Karpas-422 (cell line): ENCODE measurements around the gene PIGO. TPM values are rescaled to one million over a fixed set of nuclear protein-coding genes. Genes with fewer than 3 reads are reported as not detected.
A peak's percentile ranks its signal among the peaks of the same experiment; 100 is the strongest.

ENCODE experiments used
- DNase-seq: peaks from one replicate; pipeline ENCODE4 v3.0.0-alpha.2; 2015
- H2AFZ ChIP-seq: fragments of 200-600 bp; sonication (generic); 2 replicates; pipeline ENCODE4 v1.6.1; 2014; ENCODE audit warnings: antibody characterized with exemption, low read length, mixed read lengths
- H3K27ac ChIP-seq: fragments of 200-600 bp; sonication (generic); 2 replicates; pipeline ENCODE4 v1.5.1; 2014; ENCODE audit warnings: mild to moderate bottlenecking, low read length, moderate library complexity
- H3K27me3 ChIP-seq: fragments of 200-600 bp; sonication (generic); 2 replicates; pipeline ENCODE4 v1.6.1; 2014; ENCODE audit warnings: low read length, mixed read lengths
- H3K36me3 ChIP-seq: fragments of 200-600 bp; sonication (generic); 2 replicates; pipeline ENCODE4 v1.6.1; 2014; ENCODE audit warnings: low read length, mixed read lengths; ENCODE audit not compliant: insufficient read depth
- H3K4me1 ChIP-seq: fragments of 200-600 bp; sonication (generic); 2 replicates; pipeline ENCODE4 v1.6.1; 2014; ENCODE audit warnings: mild to moderate bottlenecking, low read length, mixed read lengths
- H3K4me2 ChIP-seq: fragments of 200-600 bp; sonication (generic); 2 replicates; pipeline ENCODE4 v1.6.1; 2014; ENCODE audit warnings: low read length, low read depth, mild to moderate bottlenecking; ENCODE audit not compliant: poor library complexity, severe bottlenecking
- H3K4me3 ChIP-seq: fragments of 200-600 bp; sonication (generic); 2 replicates; pipeline ENCODE4 v1.5.1; 2014; ENCODE audit warnings: mild to moderate bottlenecking, antibody characterized with exemption, low read length, mixed read lengths
- H3K79me2 ChIP-seq: fragments of 200-600 bp; sonication (generic); 2 replicates; pipeline ENCODE4 v1.6.1; 2014; ENCODE audit warnings: mild to moderate bottlenecking, low read length, mixed read lengths
- H3K9ac ChIP-seq: fragments of 200-600 bp; sonication (generic); 2 replicates; pipeline ENCODE4 v1.6.0; 2014; ENCODE audit warnings: low read length
- H3K9me2 ChIP-seq: fragments of 200-600 bp; sonication (generic), shearing (Covaris generic); replicated peaks from 2 replicates; pipeline ENCODE4 v1.6.0; 2014; ENCODE audit warnings: mild to moderate bottlenecking, low read length, moderate library complexity; ENCODE audit not compliant: insufficient read depth
- H3K9me3 ChIP-seq: fragments of 300-700, 200-600 bp; sonication (generic); 2 replicates; pipeline ENCODE4 v1.6.1; 2014; ENCODE audit warnings: low read length, mixed read lengths
- H4K20me1 ChIP-seq: fragments of 200-600 bp; sonication (generic); 2 replicates; pipeline ENCODE4 v1.6.1; 2014; ENCODE audit warnings: mild to moderate bottlenecking, antibody characterized with exemption, low read length, low read depth; ENCODE audit not compliant: insufficient read depth
- total RNA-seq: library from RNA; depleted of rRNA; stranded (reverse); fragments of >200 nt; shearing (Covaris generic); gene quantifications from 2 replicates; pipeline ENCODE4 v1.2.3, GENCODE V29; 2014; ENCODE audit warnings: low replicate concordance

The PIGO gene
- total RNA-seq, 1 experiment from 2014 or later = 25.1 TPM

DNA sequence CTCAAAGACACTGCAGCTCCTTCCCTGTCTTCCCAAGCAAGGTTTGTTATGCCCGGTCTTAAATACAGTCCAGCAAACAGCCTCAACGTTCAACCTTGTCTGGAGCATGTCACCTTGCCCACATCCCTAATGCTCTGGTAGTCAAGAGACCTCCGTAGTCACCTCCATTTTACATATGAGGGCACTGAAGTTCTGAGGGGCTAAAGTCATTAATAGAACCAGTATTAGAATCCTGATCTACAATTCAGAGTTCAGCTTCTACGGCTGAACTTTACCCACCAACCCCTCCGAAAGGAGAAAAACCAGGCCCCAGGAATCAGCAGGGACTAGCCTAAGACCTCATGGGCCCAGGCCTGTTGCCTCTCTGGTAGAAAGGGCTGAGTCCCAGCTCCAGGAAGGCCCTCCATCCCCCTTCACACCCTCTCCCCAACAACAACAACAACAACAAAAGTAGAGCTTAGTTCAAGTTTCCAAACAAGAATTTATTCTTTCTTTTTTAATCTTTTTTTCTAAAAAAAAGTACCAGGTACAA, 7.3 kb upstream of the PIGO start:
- Histone ChIP-seq H3K9me3 (no peaks in the 10 kb centered on the region), H4K20me1 (no peaks in the 10 kb centered on the region), H3K4me3 (peak overlapping the region; percentile 77), H3K27ac (no peak overlapping the region; the same call in 1 of the 2 replicates), H2AFZ (peak overlapping the region; percentile 86; the same call in 1 of the 2 replicates), H3K4me2 (peak overlapping the region; percentile 84), H3K79me2 (peaks cover 21% of the 10 kb centered on the region), H3K27me3 (no peaks in the 10 kb centered on the region), H3K9me2 (no peaks in the 10 kb centered on the region), H3K9ac (peak overlapping the region; percentile 74), H3K36me3 (peaks cover 4% of the 10 kb centered on the region; the same call in 1 of the 2 replicates), H3K4me1 (peaks cover 21% of the 10 kb centered on the region)
- no peak for DNase-seq

DNA sequence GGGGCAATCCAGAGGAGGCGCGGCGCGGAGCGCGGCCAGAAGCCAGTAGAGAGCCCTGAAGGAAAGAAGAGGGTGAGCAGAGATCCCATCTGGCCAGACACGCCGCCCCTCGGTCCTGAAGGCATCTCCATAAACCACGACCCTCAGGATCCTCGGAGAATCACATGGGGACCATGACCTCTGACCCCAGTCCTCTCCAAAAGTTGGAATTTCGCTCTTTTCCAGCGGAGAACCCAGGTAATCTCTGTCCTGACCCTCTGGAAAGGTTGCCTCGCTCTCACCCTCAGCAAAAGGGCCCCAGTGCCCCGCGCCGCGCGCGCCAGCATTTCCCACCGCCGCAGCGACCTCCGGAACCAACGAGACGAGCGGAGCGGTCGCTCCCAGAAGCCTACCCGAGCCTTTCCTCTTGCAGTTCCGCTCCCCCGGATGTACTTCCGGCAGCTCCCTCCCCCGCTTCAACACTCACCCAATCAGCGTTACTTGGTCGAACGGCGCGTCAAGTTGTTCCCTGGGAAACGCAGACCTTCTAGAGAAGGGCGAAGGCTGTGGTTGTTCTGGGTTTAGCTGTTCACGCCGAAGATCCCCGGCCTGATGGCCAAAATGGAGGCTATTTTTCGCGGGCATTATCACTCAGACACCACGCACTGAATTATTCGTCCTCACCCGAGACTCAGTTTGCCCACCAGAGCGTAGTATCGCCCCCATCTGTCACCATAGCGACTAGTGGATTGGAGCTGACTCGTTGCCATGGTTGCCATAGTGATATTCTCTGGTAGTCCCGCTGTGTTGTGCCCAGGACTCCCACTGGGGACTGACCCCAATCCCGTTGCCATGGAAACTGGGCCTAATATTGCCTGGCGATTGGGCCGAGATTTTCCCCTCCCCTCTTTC, 6.6 kb upstream of the PIGO start, which contains the start of gene STOML2:
Gene STOML2, minus strand, starts transcription at position 363 of the 891 bp plus-strand sequence. Its CDS starts 37 bp downstream, at position 326.
- Histone ChIP-seq H3K36me3 (peaks cover 4% of the 10 kb centered on the region; the same call in 1 of the 2 replicates), H3K79me2 (peaks cover 21% of the 10 kb centered on the region), H3K9ac (peak within 1 kb of the TSS; percentile 87), H3K27ac (peak within 1 kb of the TSS; percentile 32; the same call in 1 of the 2 replicates), H3K27me3 (no peaks in the 10 kb centered on the region), H3K9me2 (no peaks in the 10 kb centered on the region), H2AFZ (peak within 1 kb of the TSS; percentile 86), H3K4me3 (peak within 1 kb of the TSS; percentile 77), H3K4me1 (peaks cover 21% of the 10 kb centered on the region), H4K20me1 (no peaks in the 10 kb centered on the region), H3K9me3 (no peaks in the 10 kb centered on the region), H3K4me2 (peak within 1 kb of the TSS; percentile 84)
- DNase-seq = peak; percentile 98

DNA sequence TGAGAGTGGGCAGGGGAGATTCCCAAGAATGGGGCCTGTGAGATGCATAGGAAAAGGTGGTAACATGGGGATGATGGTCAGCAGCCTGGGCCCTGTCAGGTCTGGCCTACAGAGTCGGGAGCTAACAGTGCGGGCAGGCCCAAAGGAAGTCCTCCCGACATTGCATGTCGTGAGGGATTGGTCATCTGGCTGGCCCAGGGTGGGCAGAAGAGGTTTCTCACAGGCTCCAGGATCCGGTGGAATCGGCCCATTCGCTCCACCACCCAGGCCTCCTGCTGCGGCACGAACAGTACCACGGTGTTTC, 6.0 kb upstream of the PIGO start:
- peaks cover 4% of the 10 kb centered on the region; the same call in 1 of the 2 replicates for H3K36me3 ChIP-seq
- H3K27me3 ChIP-seq = no peaks in the 10 kb centered on the region
- peak overlapping the region; percentile 87 for H3K9ac ChIP-seq
- H3K4me1 ChIP-seq = peaks cover 21% of the 10 kb centered on the region
- H3K9me3 ChIP-seq = no peaks in the 10 kb centered on the region
- no peaks in the 10 kb centered on the region for H4K20me1 ChIP-seq
- H3K79me2 ChIP-seq = peaks cover 21% of the 10 kb centered on the region
- H2AFZ ChIP-seq = no peak overlapping the region
- H3K9me2 ChIP-seq = no peaks in the 10 kb centered on the region
- H3K4me3 ChIP-seq = peak overlapping the region; percentile 77
- peak overlapping the region; percentile 84 for H3K4me2 ChIP-seq
- DNase-seq = no peak
- H3K27ac ChIP-seq = no peak overlapping the region

DNA sequence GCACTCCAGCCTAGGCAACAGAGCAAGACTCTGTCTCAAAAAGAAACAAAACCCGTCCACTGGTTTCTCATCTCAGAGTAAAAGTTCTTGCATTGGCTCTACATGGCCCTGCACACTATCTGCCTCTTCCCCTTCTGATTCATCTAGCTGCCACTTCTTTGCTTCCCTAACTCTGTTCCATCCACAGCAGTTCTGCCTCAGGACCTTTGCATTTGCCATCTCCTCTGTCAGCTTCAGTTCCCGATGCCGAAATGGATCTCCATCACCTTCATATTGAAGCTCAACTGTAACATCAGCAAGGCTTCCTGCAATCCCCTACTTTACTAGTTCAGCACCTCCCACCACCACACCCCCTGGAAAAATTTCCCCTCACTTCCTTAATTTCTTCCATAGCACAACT, 1.2 kb upstream of the PIGO start:
- peaks cover 36% of the 10 kb centered on the region for H3K79me2 ChIP-seq
- H4K20me1 ChIP-seq = no peaks in the 10 kb centered on the region
- H3K9me3 ChIP-seq = no peaks in the 10 kb centered on the region
- no peak overlapping the region for H2AFZ ChIP-seq
- H3K27ac ChIP-seq = no peak overlapping the region
- no peak overlapping the region for H3K4me3 ChIP-seq
- H3K9me2 ChIP-seq = no peaks in the 10 kb centered on the region
- no peak overlapping the region for H3K4me2 ChIP-seq
- H3K4me1 ChIP-seq = peaks cover 29% of the 10 kb centered on the region
- H3K27me3 ChIP-seq = no peaks in the 10 kb centered on the region
- no peak for DNase-seq
- peaks cover 4% of the 10 kb centered on the region; the same call in 1 of the 2 replicates for H3K36me3 ChIP-seq
- no peak overlapping the region for H3K9ac ChIP-seq

DNA sequence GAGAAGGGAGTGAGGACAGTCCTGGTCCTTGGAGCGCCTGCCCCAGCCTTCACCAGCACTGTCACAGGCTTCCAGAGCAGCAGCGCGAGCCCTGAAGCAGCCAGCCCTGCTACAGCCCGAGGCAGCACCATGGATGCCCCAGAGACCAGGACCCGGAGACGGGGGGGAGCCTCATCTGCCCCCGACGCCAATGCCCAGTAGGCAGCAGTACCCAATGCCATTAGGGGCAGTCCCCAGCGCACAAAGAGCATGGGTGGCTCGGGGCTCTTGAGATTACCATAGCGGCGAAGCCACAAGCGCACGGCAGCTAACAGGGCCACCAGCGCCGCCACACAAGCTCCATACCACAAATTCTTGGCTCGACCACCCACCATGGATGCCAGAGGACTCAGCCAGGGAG, 4.9 kb downstream of the PIGO start:
- H3K27ac ChIP-seq = no peak overlapping the region
- H3K27me3 ChIP-seq = no peaks in the 10 kb centered on the region
- H3K4me3 ChIP-seq = no peak overlapping the region
- DNase-seq = no peak
- H3K79me2 ChIP-seq = peaks cover 19% of the 10 kb centered on the region
- no peak overlapping the region for H2AFZ ChIP-seq
- H3K9me2 ChIP-seq = no peaks in the 10 kb centered on the region
- H3K36me3 ChIP-seq = peaks cover 24% of the 10 kb centered on the region
- H3K4me1 ChIP-seq = peaks cover 12% of the 10 kb centered on the region
- H4K20me1 ChIP-seq = no peaks in the 10 kb centered on the region
- no peak overlapping the region for H3K4me2 ChIP-seq
- no peak overlapping the region for H3K9ac ChIP-seq
- no peaks in the 10 kb centered on the region for H3K9me3 ChIP-seq

DNA sequence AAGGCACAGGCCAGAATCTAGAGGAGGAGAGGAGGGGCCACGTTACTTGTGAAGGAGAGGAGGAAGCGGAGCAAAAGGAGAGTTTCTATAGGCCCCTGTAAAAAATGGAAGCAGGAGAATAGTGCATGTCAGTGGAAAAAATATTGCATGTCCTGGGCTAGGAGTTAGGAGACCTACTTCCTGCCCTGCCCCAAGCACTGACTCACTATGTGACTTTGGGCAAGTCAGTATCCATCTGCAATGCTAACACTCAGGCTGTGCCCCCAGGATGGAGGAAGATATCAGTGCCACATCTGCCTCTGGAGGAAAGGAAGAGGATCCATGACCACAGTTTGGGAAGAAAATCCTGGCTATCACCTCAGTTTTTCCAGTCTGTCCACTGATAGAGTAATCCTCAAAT, 7.0 kb downstream of the PIGO start:
- Histone ChIP-seq H2AFZ (no peak overlapping the region), H3K4me2 (no peak overlapping the region), H3K79me2 (peaks cover 3% of the 10 kb centered on the region; the same call in 1 of the 2 replicates), H3K9me2 (no peaks in the 10 kb centered on the region), H3K27ac (no peak overlapping the region), H3K4me3 (no peak overlapping the region), H4K20me1 (no peaks in the 10 kb centered on the region), H3K4me1 (no peaks in the 10 kb centered on the region), H3K36me3 (peaks cover 24% of the 10 kb centered on the region), H3K9me3 (no peaks in the 10 kb centered on the region), H3K27me3 (no peaks in the 10 kb centered on the region), H3K9ac (no peak overlapping the region)
- DNase-seq = no peak

DNA sequence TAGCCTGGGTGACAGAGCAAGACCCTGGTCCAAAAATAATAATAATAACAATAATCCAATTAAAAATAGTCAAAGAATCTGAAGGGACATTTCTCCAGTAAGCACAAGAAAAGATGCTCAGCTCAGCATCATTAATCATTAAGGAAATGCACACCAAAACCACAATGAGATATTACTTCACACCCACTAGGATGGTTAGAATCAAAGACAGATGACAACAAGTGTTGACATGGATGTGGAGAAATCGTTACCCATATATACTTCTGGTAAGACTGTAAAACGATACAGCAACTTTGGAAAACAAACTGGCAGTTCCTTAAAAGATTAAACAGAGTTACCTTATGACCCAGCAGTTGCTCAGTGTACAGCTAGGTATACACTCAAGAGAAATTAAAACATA, 11.3 kb downstream of the PIGO start:
- Histone ChIP-seq H3K9me2 (no peaks in the 10 kb centered on the region), H4K20me1 (no peaks in the 10 kb centered on the region), H2AFZ (no peak overlapping the region), H3K4me1 (peaks cover 9% of the 10 kb centered on the region), H3K9ac (no peak overlapping the region), H3K4me3 (no peak overlapping the region), H3K36me3 (peaks cover 15% of the 10 kb centered on the region), H3K27me3 (no peaks in the 10 kb centered on the region), H3K27ac (no peak overlapping the region), H3K4me2 (no peak overlapping the region), H3K9me3 (no peaks in the 10 kb centered on the region), H3K79me2 (no peaks in the 10 kb centered on the region)
- DNase-seq = no peak
